HPDE6-E6E7 (cell line): ENCODE measurements around the gene PHF21B.
"Not testable (repeated sequence)": the region's sequence is repeated elsewhere in the genome, so short reads cannot be mapped to it uniquely, and the experiment has no call there.

Experiments
- DNase-seq: peaks from one replicate; pipeline ENCODE4 v3.0.0; 2011; ENCODE audit warnings: missing footprints; ENCODE audit errors: extremely low spot score

Gene PHF21B

DNA sequence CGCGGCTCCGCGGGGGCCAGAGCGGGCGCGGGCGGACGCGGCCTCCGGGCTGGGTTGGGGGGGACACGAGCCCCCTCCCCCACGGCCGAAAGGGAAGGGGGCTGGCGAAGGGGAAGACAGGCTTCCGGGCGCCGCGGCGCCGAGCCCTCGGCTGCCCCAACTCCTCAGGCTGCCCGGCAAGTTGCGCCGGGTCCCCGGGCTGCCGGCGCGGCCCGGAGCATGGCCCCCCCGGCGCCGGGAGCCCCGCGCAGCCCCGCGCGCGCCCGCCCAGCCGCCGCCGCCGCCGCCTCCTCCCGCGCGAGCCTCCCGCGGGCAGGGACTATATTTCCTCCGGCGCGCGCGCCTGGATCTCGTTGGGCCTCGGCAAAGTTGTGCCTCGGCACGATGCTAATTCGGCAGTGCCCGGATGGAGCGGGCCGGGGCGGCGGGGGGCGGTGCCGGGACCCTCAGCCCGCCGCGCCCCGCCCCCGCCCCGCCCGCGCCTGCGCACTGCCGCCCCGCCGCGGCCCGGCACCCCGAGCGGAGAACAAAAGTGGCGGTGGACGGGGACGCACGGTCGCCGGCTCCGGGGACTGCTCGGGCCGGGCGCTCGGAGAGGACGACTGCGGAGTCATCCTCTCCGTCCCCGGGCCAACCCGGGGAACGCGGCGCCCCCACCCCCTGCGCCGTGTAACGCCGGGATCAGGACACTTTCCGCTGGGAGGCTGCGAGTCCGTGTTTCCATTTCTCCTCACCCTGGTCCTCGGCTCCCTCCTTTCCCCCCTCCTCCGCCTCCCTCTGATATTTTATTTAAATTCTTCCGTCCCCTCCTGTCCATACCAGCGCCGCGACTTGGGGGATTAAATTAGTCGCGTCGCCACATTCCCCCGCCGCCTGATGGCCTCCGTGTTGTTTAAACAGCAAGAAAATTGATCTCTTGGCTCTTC lies at the start of gene PHF21B:
PHF21B (minus strand) TSS at position 400 of the 926 bp plus-strand sequence. CDS start 456 bp downstream, outside the sequence.
- no peak for DNase-seq

DNA sequence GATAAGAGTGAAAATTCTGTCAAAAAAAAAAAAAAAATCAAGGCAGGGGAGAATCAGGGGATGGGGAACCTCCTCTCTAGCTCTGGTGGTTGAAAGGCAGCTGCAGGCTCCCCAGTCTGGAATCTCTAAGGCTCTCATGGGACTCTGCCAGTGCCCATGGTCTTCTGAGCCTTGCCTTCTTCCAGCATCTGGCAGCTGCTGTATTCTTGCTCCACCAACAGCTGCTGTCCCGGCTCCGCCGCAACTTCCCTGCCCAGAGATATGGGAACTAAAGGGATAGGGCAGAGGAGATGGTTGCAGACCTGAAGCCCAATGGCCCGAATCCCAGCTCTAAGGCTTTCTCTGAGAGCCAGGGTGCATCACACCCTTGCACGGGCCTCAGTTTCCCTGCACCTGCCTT lies 49.5 kb upstream of the PHF21B start:
- DNase-seq = no peak

DNA sequence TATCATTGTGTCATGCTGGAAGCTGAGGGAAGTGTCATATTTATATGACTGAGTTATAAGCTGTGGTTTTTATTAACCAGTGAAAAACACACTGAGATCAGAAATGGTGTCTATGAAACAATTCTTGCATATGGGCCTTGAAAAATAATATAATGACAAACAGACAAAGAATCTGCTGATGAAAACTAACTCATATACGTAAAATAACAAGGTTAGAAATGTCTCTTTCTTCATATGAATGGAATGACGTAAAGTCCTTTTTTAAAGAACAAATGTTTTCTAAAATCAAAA lies 48.8 kb upstream of the PHF21B start:
- DNase-seq = no peak

DNA sequence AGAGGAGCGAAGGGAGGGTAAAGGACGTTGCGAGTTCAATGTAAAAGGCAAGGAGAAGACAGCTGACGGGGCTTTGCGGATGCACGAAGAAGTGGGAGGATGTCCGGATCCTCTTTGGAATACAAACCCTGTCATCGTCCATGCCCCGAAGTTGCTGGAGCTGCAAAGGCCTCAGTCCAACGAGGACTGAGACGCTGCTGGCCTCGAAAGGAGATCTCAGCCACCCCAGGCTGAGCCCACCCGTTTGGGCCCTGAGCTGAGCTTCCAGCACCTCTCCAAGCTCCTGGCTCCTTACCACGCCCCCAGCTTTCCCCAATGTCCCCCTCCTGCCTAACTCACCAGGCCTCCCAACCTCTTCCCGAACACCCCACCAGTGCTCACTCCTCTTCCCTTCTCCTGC lies 46.1 kb upstream of the PHF21B start:
- DNase-seq = no peak

DNA sequence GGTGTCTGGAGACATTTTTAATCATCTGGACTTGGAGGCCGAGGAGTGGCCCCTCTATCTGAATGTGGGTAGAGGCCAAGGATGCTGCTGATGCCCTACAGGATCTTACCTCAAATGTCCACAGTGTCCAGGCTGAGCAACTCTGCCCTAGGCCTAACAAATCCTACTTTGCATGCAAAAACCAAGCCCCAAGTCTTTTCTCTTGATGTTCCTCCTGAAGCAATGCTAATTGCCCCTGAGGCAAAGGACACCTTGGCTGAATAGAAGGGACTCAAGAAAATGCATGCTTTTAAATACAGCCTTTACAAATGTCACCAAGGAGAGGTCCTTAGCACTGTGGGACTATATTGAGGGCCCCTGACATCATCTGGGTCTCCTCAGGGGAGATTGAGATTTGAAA lies 43.8 kb upstream of the PHF21B start:
- no peak for DNase-seq

DNA sequence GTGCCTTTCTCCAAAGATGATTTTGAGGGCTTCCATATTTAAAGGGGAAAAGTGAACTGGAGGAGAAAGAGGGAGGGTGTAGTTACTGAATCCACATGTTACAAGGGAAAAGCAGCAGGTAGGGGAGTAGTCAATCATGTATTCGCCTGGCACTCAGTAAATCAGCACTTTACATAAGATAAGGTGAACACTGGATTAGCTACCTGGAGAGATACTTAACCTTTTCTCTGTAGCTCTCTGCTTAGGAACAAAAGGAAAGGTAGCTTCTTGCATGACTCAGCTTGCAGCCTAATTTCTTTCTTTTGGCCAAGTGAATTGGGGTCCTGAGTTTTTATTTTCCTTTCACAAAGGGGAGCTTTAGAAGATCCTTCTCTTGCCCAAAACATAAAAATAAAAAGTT lies 43.3 kb upstream of the PHF21B start:
- no peak for DNase-seq

DNA sequence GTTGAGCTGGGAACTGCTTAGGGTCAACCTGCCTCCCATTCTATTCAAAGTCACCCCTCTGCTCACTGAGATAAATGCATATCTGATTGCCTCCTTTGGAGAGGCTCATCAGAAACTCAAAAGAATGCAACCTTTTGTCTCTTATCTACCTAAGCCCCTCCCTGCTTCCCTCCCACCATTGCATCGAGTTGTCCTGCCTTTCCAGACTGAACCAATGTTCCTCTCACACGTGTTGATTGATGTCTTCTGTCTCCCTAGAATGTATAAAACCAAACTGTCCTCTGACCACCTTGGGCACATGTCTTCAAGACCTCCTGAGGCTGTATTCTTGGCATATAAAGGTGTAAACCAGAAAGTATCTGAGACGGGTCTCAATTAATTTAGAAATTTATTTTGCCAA lies 42.9 kb upstream of the PHF21B start:
- DNase-seq = not testable (repeated sequence)

DNA sequence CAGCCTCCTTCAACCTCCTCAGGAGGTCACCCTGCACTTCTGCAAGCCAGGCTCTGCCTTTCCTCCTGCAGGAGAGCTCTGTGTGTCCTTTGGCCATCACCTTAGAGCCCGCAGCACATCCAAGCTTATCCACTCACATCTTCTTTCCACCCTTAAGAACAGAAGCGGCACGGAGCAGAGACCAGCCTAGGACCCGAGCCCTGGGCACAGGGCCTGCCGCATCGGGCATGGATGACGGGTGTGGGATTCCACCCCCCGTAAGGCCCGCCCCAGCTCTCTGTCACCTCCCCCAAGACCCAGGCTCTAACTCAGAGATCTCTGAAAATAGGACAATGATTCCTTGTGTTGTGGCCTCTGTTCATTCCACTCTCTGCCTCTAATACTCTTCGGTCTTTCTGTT lies 42.1 kb upstream of the PHF21B start:
- DNase-seq = no peak

DNA sequence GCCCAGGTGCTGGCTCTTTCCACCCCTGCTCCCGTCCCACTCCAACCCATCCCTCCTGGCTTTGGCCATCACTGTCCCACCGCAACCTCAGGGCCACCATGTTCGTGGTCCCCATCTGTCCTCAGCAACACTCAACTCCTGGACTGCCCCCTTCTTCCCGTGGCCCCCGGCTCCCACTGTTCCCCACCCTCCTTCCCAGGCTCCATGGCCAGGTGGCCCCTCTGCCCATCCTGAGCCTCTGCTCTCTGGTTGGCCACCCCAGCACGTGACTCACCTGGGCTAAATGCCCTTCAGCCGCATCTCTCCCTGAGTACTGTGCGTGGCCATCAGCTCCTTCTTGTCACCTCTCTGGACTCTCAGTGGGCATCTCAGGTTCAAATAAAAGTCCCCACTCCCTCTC lies 41.6 kb upstream of the PHF21B start:
- DNase-seq = no peak

DNA sequence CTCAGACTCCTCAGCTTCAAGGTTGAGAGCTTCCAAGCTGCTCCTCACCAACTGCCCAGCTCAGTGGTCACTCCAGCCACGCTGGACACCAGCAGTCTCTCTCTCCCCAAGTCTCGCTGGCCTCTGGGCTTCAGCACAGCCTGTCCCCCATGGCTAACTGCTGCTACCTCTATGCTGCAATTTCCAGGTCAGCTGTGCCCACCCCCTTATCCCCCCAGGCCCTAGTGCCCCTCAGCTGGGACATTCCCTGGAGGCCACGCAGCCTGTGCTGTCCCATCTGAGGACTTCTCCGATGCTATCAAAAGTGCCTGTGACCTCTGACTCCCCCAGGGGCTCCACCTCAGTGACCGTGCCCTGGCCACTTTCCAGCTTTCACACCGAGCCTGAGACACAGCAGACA lies 37.5 kb upstream of the PHF21B start:
- DNase-seq = no peak

DNA sequence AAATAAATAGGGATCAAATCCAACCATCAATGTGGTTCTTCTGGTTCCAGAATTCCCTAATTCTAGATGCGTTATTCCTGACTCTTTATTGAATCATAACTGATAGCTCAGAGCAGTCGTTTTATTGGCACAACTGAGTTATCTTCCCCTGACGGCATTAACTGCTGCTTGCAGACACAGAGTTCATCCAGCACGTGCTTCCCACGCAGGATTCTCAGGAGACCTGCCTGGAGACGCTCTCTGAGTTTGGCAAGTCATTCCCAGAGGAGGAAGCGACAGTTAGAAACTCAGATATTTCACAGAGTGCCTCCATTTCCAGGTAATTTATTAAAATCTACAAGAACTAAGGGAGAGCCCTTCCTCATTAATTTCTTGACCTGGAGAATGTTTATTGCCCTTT lies 35.4 kb upstream of the PHF21B start:
- no peak for DNase-seq

DNA sequence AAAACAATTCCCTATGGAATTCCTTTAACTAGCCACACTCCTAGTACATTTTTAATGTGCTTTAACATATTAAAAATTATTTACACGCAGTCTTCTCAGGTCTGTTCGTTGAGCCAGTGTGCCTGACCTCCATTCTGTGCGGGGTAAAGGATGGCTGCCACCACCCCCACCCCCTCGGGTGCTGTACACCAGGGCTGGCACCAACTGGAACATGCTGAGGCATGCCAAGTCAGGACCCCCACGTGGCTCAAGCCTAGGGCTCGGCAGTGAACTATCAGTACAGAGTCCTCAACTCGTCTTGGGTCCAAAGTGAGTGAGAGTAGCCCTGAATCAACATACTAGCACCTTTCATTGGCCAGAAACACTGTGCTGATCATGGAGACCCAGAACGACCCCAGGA lies 32.5 kb upstream of the PHF21B start:
- no peak for DNase-seq

DNA sequence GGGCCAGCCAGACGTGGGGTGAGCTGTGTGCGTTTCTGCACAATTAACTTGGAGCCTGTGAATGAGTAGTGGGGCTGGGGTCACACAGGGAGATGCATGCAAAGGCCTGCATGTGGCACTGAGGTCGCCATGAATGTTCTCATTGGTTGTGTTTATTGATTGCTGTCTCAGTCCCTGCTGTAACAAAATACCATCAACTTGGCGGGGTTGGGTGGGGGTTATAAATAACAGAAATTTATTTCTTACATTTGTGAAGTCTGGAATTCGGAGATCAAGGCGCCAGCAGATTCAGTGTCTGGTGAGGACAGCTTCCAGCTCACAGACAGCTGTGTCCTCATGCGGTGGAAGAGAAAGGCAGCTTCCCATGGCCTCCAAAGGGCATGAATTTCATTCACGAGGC lies 29.3 kb upstream of the PHF21B start:
- no peak for DNase-seq

DNA sequence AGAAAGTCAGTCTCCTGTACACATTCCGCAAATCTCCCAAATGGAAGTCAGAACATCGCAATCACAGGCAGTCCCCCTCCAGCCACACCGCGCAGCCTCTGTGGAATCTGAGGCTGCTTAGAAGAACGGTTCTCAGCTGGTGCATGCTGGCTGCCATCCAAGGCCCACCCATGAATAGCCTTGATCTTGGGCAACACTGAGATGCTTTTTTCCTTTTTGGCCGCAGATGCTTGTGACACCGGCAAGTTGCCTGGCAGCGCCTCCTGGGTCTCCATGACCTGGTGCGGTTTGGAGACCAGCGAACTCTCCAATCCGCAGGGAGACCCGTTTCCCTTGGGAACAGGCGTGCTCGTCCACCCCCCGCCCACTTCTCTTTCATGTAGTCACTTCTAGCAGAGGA lies 26.3 kb upstream of the PHF21B start:
- DNase-seq = no peak

DNA sequence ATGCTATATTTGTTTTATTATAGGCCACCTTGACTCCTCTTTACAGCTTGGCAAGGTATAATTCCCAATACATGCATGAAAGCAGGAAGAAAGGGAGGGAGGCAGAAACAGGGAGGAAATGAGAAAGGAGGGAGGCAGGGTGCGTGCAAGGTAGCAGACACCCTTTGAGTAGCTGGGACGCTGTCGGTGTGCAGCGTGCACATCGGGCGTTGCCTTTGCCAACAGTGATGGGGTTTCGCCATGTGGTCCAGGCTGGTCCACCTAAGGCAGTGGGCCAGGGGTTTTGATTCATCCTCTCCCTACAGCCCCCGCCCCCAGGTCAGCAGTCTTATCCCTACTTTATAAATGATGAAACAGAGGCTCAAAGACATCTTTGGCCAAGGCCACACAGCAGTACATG lies 25.0 kb upstream of the PHF21B start:
- no peak for DNase-seq

DNA sequence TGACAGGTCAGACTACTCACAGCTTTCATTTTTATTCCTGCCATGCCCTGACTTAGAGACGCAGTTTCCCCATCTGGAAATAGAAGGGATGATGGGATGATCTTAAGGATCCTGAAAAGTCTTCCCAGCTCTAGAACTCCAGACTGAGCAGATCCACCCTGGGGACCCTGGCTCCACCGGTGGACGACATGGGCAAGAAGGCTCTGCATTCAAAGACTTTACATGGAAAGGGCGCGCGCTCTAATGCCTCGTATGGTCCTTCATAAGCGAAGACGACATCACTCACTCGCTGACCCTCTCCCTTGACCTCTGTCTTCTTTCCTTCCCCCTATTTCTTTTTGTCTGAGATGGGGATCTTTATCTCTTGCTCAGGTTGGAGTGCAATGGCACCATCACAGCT lies 24.4 kb upstream of the PHF21B start:
- DNase-seq = no peak

DNA sequence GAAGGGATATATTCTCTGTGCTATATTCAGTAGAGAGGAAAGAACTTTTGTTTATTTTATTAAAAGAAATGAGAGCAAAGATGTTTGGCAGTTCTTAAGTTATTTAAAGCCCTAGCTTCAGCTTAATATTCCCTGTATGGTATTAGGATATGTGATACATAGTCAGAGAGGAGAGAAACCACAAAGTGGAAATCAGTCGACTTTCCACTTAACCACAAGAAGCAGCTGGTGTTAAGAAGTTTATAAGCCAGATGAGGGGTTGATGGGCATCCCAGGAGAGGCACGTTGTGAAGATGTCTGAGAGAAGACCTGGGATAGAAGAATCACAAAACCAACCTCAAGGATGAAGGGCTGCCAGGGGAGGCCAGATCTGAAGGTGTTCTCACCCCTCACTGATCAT lies 23.3 kb upstream of the PHF21B start:
- DNase-seq = no peak

DNA sequence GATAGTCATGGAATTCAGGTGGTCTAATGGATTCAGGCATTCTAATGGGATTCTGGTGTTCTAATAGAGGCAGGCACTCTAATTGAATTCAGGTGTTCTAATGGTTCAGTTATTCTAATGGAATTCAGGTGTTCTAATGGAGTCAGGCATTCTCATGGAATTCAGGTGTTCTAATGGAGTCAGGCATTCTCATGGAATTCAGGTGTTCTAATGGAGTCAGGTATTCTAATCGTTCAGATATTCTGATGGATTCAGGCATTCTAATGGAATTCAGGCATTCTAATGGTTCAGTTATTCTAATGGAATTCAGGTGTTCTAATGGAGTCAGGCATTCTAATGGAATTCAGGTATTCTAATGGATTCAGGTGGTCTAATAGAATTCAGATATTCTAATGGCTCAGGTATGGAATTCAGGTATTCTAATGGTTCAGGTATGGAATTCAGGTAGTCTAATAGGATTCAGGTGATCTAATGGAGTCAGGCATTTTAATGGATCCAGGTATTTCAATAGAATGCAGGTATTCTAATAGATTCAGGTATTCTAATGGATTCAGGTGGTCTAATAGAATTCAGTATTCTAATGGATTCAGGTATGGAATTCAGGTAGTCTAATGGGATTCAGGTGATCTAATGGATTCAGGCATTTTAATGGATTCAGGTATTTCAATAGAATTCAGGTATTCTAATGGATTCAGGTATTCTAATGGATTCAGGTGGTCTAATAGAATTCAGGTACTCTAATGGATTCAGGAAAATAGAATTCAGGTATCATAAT lies 22.0 kb upstream of the PHF21B start:
- DNase-seq = no peak

DNA sequence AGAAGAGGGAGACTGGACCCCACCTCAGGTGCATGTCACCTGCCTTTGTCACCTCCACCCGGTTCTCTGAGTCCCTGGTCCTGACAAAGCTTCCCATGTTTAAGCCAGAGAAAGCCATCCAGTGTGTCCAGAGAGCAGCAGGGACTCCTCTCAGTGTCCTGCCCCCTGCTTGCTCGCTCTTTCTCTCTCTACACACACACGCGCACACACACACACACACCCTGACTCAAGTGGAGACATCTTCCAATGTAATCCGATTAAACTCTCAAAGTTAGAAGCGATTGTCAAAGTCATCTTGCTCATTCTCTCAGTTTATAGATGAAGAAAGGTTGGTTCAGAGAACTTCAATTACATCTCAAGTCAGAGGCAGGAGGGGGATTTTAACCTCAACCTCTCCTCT lies 19.7 kb upstream of the PHF21B start:
- no peak for DNase-seq

DNA sequence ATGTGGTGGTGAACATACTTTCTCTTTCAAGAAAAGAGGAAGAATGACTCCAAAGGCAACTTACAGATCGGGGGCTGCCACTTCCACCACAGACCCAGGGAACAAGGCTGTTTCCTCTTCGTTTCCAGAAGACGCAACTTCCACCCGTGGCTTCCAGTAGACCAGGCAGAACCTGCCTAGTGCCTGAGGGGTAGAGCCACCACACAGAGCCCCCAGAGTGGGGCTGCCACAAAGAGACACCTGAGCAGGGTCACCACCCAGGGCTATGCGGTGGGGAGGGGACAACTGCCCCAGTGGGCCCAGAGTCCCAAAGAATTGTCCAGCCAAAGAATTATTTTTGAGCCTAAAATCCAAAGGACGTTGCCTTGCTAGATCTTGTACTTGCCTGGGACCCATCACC lies 16.7 kb upstream of the PHF21B start:
- DNase-seq = no peak

DNA sequence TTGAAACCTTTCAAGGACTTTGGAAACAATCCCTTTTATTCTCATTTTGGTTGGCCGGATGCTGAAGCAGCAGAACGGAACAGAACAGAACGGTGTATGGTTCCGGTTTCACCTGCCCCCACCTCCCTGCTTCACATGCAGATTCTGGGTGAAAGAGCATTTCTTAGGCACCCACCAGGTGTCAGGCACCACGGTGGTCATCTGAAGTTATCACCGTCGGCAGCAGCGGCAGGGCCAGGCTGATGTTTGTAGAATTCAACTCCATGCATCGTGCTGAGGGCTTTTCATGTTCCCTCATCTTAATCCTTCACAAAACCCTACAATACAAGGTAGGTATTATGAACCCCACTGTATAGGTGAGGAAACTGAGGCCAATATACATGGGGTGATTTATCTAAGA lies 13.6 kb upstream of the PHF21B start:
- no peak for DNase-seq

DNA sequence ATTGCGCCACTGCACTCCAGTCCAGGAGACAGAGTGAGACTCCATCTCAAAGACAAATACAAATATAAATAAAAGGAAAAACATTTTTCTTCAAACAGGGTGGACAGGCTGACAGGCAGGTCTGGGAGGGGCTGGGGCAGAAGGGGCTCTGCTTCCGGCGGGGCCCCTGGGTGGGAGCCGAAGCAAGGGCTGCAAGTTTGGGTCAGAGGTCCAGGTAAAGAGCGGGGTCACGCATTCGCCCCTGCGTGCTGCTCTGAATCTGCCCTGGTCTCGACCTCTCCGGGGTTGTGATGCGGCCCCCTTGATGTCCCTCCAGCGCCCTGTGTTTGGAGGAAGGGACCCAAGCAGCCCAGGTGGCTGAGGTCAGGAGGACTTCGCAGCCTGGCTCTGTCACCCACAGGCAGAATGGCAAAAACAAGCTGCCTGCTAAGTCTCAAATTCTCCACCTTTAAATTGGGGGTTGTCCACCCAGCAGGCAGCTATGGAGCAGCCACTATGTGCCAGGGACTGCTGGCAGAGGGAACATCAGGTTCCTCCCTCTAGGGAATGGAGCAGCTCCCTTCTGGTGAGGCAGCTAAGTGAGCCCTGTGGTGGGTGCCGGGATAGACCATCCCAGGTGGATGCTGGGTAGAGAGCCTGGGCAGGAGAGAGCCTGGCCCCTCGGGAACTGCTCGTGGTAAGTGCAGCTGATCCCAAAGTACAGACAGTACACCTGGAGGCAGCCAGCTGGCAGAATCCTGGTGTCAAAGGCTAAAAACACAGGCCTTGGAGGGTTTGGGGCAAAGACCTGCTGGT lies 10.3 kb upstream of the PHF21B start:
- no peak for DNase-seq

DNA sequence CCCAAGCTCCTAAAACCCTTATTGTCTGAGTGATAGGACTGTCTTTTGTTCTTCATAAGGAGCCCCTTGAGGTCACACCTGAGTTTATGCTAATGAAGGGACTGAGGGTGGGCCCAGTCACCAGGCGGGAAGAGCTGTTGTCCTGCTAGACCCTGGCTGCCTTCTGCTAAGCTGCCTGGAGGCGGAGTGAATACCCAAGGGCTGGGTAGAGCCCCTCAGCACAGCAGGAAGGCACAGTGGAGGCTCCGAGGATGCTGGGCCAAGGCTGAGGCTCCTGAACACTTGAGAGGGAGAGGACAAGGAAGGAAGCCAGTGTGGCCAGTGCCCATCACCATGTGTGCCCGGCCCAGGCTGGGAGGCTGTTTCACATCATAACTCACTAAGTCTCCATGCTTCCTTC lies 4.8 kb upstream of the PHF21B start:
- DNase-seq = no peak
